SK-N-MC (cell line): ENCODE data around the gene OR5H6.

Experiments
- EZH2 ChIP-seq: fragments of 200-600 bp; sonication (generic); IDR thresholded peaks from one replicate; pipeline ENCODE4 v1.6.1; 2017; ENCODE audit warnings: antibody characterized with exemption
- POLR2AphosphoS5 ChIP-seq: IDR thresholded peaks from 2 replicates; pipeline ENCODE4 v1.6.1; 2012; ENCODE audit warnings: mild to moderate bottlenecking, low read depth, low read length, borderline replicate concordance

DNA sequence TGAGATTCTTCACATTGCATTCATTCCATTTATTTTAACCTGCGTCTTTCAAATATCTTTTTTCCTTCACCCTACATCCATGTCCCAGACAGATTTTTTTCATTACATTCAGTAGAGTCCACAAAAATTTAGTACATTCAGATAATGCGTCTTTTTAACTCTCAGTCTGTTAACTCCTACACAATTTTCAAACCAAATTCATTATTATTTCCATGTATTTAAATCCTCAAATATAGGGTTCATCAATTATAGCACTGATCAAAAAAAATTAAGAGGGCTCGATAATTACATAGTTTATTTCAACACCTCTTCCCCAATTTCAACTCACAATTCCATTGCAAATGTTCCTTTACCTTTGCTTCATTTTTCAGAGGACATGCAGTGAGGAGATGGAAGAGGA is at the start of gene OR5H6:
- TF ChIP-seq POLR2AphosphoS5, result no peak
- TF ChIP-seq EZH2, result no peak
